Activated naive CD4-positive, alpha-beta T cell treated with Interleukin-2 at 50 U/mL for 16 hours (primary cell): ENCODE measurements around the gene TOP3A.

Source experiments
- DNase-seq: peaks from one replicate; pipeline ENCODE4 v3.0.0-alpha.2; 2020

TOP3A gene

GRCh38 chr17:18230288-18231141, 84.3 kb downstream of the TOP3A start:
- no peak for DNase-seq

GRCh38 chr17:18229771-18230170, 85.0 kb downstream of the TOP3A start:
- DNase-seq = no peak

GRCh38 chr17:18229254-18229653, 85.5 kb downstream of the TOP3A start:
- DNase-seq = no peak

GRCh38 chr17:18228176-18228682, 86.6 kb downstream of the TOP3A start:
- no peak for DNase-seq

GRCh38 chr17:18227635-18228034, 87.2 kb downstream of the TOP3A start:
- DNase-seq = no peak

- no peak for DNase-seq
Observed at GRCh38 chr17:18226284-18226945, 88.4 kb downstream of the TOP3A start.

GRCh38 chr17:18225642-18226283, 89.0 kb downstream of the TOP3A start:
- no peak for DNase-seq

- DNase-seq = peak; percentile 95
Observed at GRCh38 chr17:18225121-18225641, 89.6 kb downstream of the TOP3A start, which contains the start of gene LLGL1. Gene LLGL1 (plus strand): TSS chr17:18225635. CDS start chr17:18225683, 48 bp downstream.

- DNase-seq = no peak
Observed at GRCh38 chr17:18224387-18225120, 90.2 kb downstream of the TOP3A start.

GRCh38 chr17:18224053-18224386, 90.8 kb downstream of the TOP3A start:
- DNase-seq = no peak
